ENCODE data around the gene KLHDC10.

DNA sequence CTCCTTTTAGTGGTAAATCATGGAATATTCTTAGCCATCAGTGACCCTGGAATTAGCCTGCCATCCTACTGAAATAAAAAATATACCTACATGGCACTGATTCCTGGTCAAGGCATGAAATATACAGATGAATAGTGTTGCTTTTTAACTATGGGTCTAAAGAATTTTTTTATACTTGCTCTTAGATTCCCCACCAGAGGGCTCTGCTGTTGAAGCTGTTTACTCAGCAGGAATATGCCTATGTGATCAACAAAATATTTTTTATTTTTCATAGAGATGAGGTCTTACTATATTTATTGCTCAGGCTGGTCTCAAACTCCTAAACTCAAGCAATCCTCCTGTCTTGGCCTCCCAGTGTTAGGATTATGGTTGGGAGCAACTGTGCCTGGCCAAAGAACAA, 32.6 kb upstream of the KLHDC10 start:
- TF ChIP-seq, protein P1, sequence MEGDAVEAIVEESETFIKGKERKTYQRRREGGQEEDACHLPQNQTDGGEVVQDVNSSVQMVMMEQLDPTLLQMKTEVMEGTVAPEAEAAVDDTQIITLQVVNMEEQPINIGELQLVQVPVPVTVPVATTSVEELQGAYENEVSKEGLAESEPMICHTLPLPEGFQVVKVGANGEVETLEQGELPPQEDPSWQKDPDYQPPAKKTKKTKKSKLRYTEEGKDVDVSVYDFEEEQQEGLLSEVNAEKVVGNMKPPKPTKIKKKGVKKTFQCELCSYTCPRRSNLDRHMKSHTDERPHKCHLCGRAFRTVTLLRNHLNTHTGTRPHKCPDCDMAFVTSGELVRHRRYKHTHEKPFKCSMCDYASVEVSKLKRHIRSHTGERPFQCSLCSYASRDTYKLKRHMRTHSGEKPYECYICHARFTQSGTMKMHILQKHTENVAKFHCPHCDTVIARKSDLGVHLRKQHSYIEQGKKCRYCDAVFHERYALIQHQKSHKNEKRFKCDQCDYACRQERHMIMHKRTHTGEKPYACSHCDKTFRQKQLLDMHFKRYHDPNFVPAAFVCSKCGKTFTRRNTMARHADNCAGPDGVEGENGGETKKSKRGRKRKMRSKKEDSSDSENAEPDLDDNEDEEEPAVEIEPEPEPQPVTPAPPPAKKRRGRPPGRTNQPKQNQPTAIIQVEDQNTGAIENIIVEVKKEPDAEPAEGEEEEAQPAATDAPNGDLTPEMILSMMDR (conservative IDR thresholded peaks at IDR 0.05; ENCODE audit: low read depth, low read length), result peak; percentile 36; the same call in 1 of the 2 replicates
- no peak for TF ChIP-seq EZH2 (IDR thresholded peaks at IDR 0.05; ENCODE audit: borderline replicate concordance, low read depth, low read length, poor library complexity, severe bottlenecking)
